ENCODE measurements around the gene CLDN24.

GRCh38 chr4:183332447-183332846 is 10.2 kb upstream of the CLDN24 start:
- no peak for TF ChIP-seq CTCF (IDR thresholded peaks at IDR 0.05; ENCODE audit: extremely low read depth in 1 of 2, insufficient read depth in 1 of 2, low read depth in 1 of 2, low read length in 2 of 2)
- TF ChIP-seq POLR2A (IDR thresholded peaks at IDR 0.05; ENCODE audit: low read depth, low read length): no peak
- no peak for TF ChIP-seq FOS (IDR thresholded peaks at IDR 0.05; ENCODE audit: borderline replicate concordance, insufficient read depth, low read length)
- TF ChIP-seq JUN (IDR thresholded peaks at IDR 0.05; ENCODE audit: borderline replicate concordance, insufficient read depth, insufficient read length, low read depth): no peak
- no peak for TF ChIP-seq POLR2AphosphoS5 (IDR thresholded peaks at IDR 0.05; ENCODE audit: insufficient read depth, low read depth, low read length)
- TF ChIP-seq EZH2 (IDR thresholded peaks at IDR 0.05; ENCODE audit: borderline replicate concordance, low read depth, low read length, severe bottlenecking): no peak
- TF ChIP-seq MYC (IDR thresholded peaks at IDR 0.05; ENCODE audit: low read depth, low read length): no peak
- TF ChIP-seq GATA2 (IDR thresholded peaks at IDR 0.05; ENCODE audit: insufficient read depth, insufficient read length, low read depth, low read length): no peak
- no peak for TF ChIP-seq MAX (IDR thresholded peaks at IDR 0.05; ENCODE audit: insufficient read depth, insufficient read length)
